HL-60 (cell line): ENCODE results near the gene WDR70.
"Not testable (repeated sequence)": the region's sequence is repeated elsewhere in the genome, so short reads cannot be mapped to it uniquely, and the experiment has no call there.

ENCODE experiments used
- GABPA ChIP-seq: IDR thresholded peaks from 2 replicates; pipeline ENCODE4 v1.6.1; 2012; ENCODE audit warnings: low read depth
- POLR2AphosphoS5 ChIP-seq: IDR thresholded peaks from 2 replicates; pipeline ENCODE4 v1.6.1; 2012; ENCODE audit warnings: low read depth
- SPI1 ChIP-seq: IDR thresholded peaks from 2 replicates; pipeline ENCODE4 v1.6.1; 2012; ENCODE audit warnings: low read depth, mild to moderate bottlenecking, borderline replicate concordance
- TF ChIP-seq, protein P1 (sequence below): IDR thresholded peaks from one replicate; pipeline ENCODE4 v1.5.1; 2011; ENCODE audit warnings: low read length, control low read depth, inconsistent platforms; ENCODE audit not compliant: insufficient read depth
- TF ChIP-seq, protein P2 (sequence below): IDR thresholded peaks from 2 replicates; pipeline ENCODE4 v1.6.1; 2012; ENCODE audit warnings: low read depth; ENCODE audit not compliant: insufficient replicate concordance

DNA sequence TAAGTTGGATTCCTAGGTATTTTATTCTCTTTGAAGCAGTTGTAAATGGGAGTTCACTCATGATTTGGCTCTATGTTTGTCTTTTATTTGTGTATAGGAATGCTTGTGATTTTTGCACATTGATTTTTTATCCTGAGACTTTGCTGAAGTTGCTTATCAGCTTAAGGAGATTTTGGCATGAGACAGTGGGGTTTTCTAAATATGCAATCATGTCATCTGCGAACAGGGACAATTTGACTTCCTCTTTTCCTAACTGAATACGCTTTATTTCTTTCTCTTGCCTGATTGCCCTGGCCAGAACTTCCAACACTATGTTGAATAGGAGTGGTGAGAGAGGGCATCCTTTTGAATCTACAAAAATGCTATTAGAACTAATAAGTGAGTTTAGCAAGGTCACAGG lies 215.7 kb downstream of the WDR70 start:
- TF ChIP-seq POLR2AphosphoS5, GABPA: not testable (repeated sequence)
- TF ChIP-seq, protein P1, sequence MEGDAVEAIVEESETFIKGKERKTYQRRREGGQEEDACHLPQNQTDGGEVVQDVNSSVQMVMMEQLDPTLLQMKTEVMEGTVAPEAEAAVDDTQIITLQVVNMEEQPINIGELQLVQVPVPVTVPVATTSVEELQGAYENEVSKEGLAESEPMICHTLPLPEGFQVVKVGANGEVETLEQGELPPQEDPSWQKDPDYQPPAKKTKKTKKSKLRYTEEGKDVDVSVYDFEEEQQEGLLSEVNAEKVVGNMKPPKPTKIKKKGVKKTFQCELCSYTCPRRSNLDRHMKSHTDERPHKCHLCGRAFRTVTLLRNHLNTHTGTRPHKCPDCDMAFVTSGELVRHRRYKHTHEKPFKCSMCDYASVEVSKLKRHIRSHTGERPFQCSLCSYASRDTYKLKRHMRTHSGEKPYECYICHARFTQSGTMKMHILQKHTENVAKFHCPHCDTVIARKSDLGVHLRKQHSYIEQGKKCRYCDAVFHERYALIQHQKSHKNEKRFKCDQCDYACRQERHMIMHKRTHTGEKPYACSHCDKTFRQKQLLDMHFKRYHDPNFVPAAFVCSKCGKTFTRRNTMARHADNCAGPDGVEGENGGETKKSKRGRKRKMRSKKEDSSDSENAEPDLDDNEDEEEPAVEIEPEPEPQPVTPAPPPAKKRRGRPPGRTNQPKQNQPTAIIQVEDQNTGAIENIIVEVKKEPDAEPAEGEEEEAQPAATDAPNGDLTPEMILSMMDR = not testable (repeated sequence)
- peak; percentile 74 for TF ChIP-seq SPI1
- TF ChIP-seq, protein P2, sequence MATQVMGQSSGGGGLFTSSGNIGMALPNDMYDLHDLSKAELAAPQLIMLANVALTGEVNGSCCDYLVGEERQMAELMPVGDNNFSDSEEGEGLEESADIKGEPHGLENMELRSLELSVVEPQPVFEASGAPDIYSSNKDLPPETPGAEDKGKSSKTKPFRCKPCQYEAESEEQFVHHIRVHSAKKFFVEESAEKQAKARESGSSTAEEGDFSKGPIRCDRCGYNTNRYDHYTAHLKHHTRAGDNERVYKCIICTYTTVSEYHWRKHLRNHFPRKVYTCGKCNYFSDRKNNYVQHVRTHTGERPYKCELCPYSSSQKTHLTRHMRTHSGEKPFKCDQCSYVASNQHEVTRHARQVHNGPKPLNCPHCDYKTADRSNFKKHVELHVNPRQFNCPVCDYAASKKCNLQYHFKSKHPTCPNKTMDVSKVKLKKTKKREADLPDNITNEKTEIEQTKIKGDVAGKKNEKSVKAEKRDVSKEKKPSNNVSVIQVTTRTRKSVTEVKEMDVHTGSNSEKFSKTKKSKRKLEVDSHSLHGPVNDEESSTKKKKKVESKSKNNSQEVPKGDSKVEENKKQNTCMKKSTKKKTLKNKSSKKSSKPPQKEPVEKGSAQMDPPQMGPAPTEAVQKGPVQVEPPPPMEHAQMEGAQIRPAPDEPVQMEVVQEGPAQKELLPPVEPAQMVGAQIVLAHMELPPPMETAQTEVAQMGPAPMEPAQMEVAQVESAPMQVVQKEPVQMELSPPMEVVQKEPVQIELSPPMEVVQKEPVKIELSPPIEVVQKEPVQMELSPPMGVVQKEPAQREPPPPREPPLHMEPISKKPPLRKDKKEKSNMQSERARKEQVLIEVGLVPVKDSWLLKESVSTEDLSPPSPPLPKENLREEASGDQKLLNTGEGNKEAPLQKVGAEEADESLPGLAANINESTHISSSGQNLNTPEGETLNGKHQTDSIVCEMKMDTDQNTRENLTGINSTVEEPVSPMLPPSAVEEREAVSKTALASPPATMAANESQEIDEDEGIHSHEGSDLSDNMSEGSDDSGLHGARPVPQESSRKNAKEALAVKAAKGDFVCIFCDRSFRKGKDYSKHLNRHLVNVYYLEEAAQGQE = not testable (repeated sequence)
